Middle frontal gyrus (tissue), 1 donor: ENCODE measurements around the gene RBM12.
"Not testable (repeated sequence)": the region's sequence is repeated elsewhere in the genome, so short reads cannot be mapped to it uniquely, and the experiment has no call there.

Source experiments
- DNase-seq: peaks from one replicate; pipeline ENCODE4 v3.0.0-alpha.2; 2015; ENCODE audit warnings: low spot score; ENCODE audit errors: extremely low spot score

Gene RBM12

GRCh38 chr20:35664466-35665206 is at the start of gene RBM12, which contains the start of gene CPNE1:
RBM12 (minus strand) TSS chr20:35664900; CDS start chr20:35655322, 9,578 bp downstream.
CPNE1 (minus strand) TSS chr20:35664900; CDS start chr20:35632923, 31,977 bp downstream.
- DNase-seq, result peak; percentile 90

- DNase-seq, result no peak
Measured at GRCh38 chr20:35714127-35714526, 49.4 kb upstream of the RBM12 start.

GRCh38 chr20:35713120-35713519 is 48.4 kb upstream of the RBM12 start:
- DNase-seq, result not testable (repeated sequence)

GRCh38 chr20:35711588-35712209 is 47.0 kb upstream of the RBM12 start:
- no peak for DNase-seq

GRCh38 chr20:35710884-35711587 is 46.3 kb upstream of the RBM12 start:
- no peak for DNase-seq

GRCh38 chr20:35710039-35710438 is 45.3 kb upstream of the RBM12 start:
- DNase-seq, result no peak

GRCh38 chr20:35709259-35709658 is 44.6 kb upstream of the RBM12 start:
- no peak for DNase-seq

GRCh38 chr20:35708502-35708901 is 43.8 kb upstream of the RBM12 start:
- DNase-seq, result no peak

GRCh38 chr20:35706591-35707529 is 42.2 kb upstream of the RBM12 start:
- DNase-seq, result not testable (repeated sequence)

GRCh38 chr20:35705894-35706293 is 41.2 kb upstream of the RBM12 start:
- DNase-seq, result not testable (repeated sequence)

GRCh38 chr20:35704514-35705261 is 40.0 kb upstream of the RBM12 start:
- no peak for DNase-seq

GRCh38 chr20:35702824-35703695 is 38.4 kb upstream of the RBM12 start:
- DNase-seq, result no peak

- no peak for DNase-seq
Measured at GRCh38 chr20:35702051-35702823, 37.5 kb upstream of the RBM12 start.

- no peak for DNase-seq
Measured at GRCh38 chr20:35700625-35701148, 36.0 kb upstream of the RBM12 start.

- no peak for DNase-seq
Measured at GRCh38 chr20:35699957-35700624, 35.4 kb upstream of the RBM12 start.

- peak; percentile 85 for DNase-seq
Measured at GRCh38 chr20:35699127-35699956, 34.6 kb upstream of the RBM12 start, which contains the start of the genes NFS1 and ROMO1. NFS1 (minus strand) TSS chr20:35699352; CDS start chr20:35699288, 64 bp downstream. ROMO1 (plus strand) TSS chr20:35699405; CDS start chr20:35699633, 228 bp downstream.
